NCI-H2029 (cell line): Measurements from ENCODE around the gene IL15.
"Not testable (repeated sequence)": the region's sequence is repeated elsewhere in the genome, so short reads cannot be mapped to it uniquely, and the experiment has no call there.

ENCODE experiments used
- DNase-seq: peaks from one replicate; lab custom pipeline; 2025; lab: John Stamatoyannopoulos, UW

Gene IL15

GRCh38 chr4:141647966-141648365, 11.6 kb downstream of the IL15 start:
- no peak for DNase-seq

- no peak for DNase-seq
These were observed 15.9 kb downstream of the IL15 start for GRCh38 chr4:141652161-141652778.

- DNase-seq = no peak
These were observed 17.7 kb downstream of the IL15 start for GRCh38 chr4:141654098-141654497.

GRCh38 chr4:141656031-141656430, 19.6 kb downstream of the IL15 start:
- no peak for DNase-seq

GRCh38 chr4:141657550-141658250, 21.3 kb downstream of the IL15 start:
- no peak for DNase-seq

- no peak for DNase-seq
These were observed 21.9 kb downstream of the IL15 start for GRCh38 chr4:141658309-141658708.

- DNase-seq = no peak
These were observed 23.2 kb downstream of the IL15 start for GRCh38 chr4:141659539-141659938.

- no peak for DNase-seq
These were observed 24.5 kb downstream of the IL15 start for GRCh38 chr4:141660880-141661279.

- no peak for DNase-seq
These were observed 32.0 kb downstream of the IL15 start for GRCh38 chr4:141668200-141668910.

GRCh38 chr4:141669501-141669900, 33.1 kb downstream of the IL15 start:
- DNase-seq = no peak

GRCh38 chr4:141675384-141675783, 39.0 kb downstream of the IL15 start:
- no peak for DNase-seq

GRCh38 chr4:141676087-141676670, 39.8 kb downstream of the IL15 start:
- DNase-seq = no peak

- no peak for DNase-seq
These were observed 43.7 kb downstream of the IL15 start for GRCh38 chr4:141680060-141680459.

- no peak for DNase-seq
These were observed 48.4 kb downstream of the IL15 start for GRCh38 chr4:141684785-141685184.

- DNase-seq = peak; percentile 67
These were observed 49.9 kb downstream of the IL15 start for GRCh38 chr4:141686146-141686775.

GRCh38 chr4:141686879-141687278, 50.5 kb downstream of the IL15 start:
- peak; percentile 1 for DNase-seq

- not testable (repeated sequence) for DNase-seq
These were observed 53.4 kb downstream of the IL15 start for GRCh38 chr4:141689726-141690296.

GRCh38 chr4:141691247-141691646, 54.9 kb downstream of the IL15 start:
- DNase-seq = not testable (repeated sequence)

GRCh38 chr4:141692081-141692480, 55.7 kb downstream of the IL15 start:
- no peak for DNase-seq

- no peak for DNase-seq
These were observed 60.7 kb downstream of the IL15 start for GRCh38 chr4:141697116-141697515.

- DNase-seq = peak; percentile 46
These were observed 66.2 kb downstream of the IL15 start for GRCh38 chr4:141702472-141703182.
